Neuron (in vitro differentiated cells): ENCODE results near the gene POM121L2.

Experiments
- H2AFZ ChIP-seq: one replicate; pipeline ENCODE4 v1.6.1; 2013; ENCODE audit warnings: low read depth, mild to moderate bottlenecking, inconsistent platforms, low read length, moderate library complexity
- H3K27me3 ChIP-seq: one replicate; pipeline ENCODE4 v1.6.1; 2013; ENCODE audit warnings: low read length; ENCODE audit not compliant: insufficient read depth
- H3K36me3 ChIP-seq: one replicate; pipeline ENCODE4 v1.6.1; 2013; ENCODE audit warnings: low read length; ENCODE audit not compliant: insufficient read depth
- H3K4me1 ChIP-seq: one replicate; pipeline ENCODE4 v1.6.1; 2013; ENCODE audit warnings: low read length; ENCODE audit not compliant: insufficient read depth
- H3K4me3 ChIP-seq: 2 replicates; pipeline ENCODE4 v1.5.1; 2013; ENCODE audit warnings: mild to moderate bottlenecking, low read length, moderate library complexity
- H3K9me3 ChIP-seq: one replicate; pipeline ENCODE4 v1.6.1; 2013; ENCODE audit warnings: low read length

The POM121L2 gene

GRCh38 chr6:27263886-27264285, 48.2 kb downstream of the POM121L2 start:
- H3K4me1 ChIP-seq: peaks cover 6% of the 10 kb centered on the region
- no peak overlapping the region for H2AFZ ChIP-seq
- no peaks in the 10 kb centered on the region for H3K9me3 ChIP-seq
- no peak overlapping the region for H3K4me3 ChIP-seq
- H3K36me3 ChIP-seq: no peaks in the 10 kb centered on the region
- H3K27me3 ChIP-seq: peaks cover 7% of the 10 kb centered on the region

- no peaks in the 10 kb centered on the region for H3K36me3 ChIP-seq
- H3K4me1 ChIP-seq: no peaks in the 10 kb centered on the region
- no peaks in the 10 kb centered on the region for H3K9me3 ChIP-seq
- no peak overlapping the region for H2AFZ ChIP-seq
- no peaks in the 10 kb centered on the region for H3K27me3 ChIP-seq
- no peak overlapping the region for H3K4me3 ChIP-seq
These were observed 51.2 kb downstream of the POM121L2 start for GRCh38 chr6:27260836-27261375.

- Histone ChIP-seq H2AFZ (no peak overlapping the region), H3K9me3 (no peaks in the 10 kb centered on the region), H3K4me1 (no peaks in the 10 kb centered on the region), H3K36me3 (no peaks in the 10 kb centered on the region), H3K4me3 (no peak overlapping the region), H3K27me3 (no peaks in the 10 kb centered on the region)
These were observed 51.7 kb downstream of the POM121L2 start for GRCh38 chr6:27260369-27260768.
